Measurements from ENCODE around the gene TEX14.

The TEX14 gene

DNA sequence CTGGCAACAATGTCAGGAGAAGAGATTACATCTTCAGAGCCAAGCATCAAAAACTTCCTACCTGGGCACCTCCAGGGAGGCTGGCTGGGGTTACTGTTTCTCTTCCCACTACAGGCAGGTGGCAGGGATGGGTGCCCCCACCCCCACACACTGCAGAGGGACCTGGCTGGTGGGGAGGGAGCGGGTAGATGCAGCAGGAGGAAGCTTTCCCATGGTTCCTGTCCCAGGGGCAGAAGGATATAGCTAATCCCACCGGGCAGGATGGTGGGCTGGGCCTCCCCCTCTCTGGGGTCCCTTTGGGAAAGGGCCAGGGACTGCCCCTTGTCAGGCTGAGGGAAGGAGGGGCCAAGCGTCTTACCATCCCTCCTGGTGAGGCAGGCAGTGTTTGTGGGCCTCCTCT lies 160.7 kb downstream of the TEX14 start:
- Histone ChIP-seq H2AFZ (ENCODE audit: low read depth, low read length, severe bottlenecking) (no peak overlapping the region), H4K20me1 (ENCODE audit: low read depth, low read length) (no peaks in the 10 kb centered on the region), H3K9me3 (ENCODE audit: insufficient read depth, low read length) (no peaks in the 10 kb centered on the region), H3K27ac (ENCODE audit: low read depth, low read length) (no peak overlapping the region), H3K36me3 (ENCODE audit: low read length) (no peaks in the 10 kb centered on the region), H3F3A (ENCODE audit: insufficient read depth) (no peaks in the 10 kb centered on the region), H3K4me2 (ENCODE audit: low read depth, low read length, poor library complexity, severe bottlenecking) (peak overlapping the region; percentile 39), H3K4me3 (ENCODE audit: insufficient read depth, low read length, poor library complexity, severe bottlenecking) (no peak overlapping the region), H3K9ac (ENCODE audit: low read length) (peak overlapping the region; percentile 4; the same call in 1 of the 2 replicates), H3K9me2 (replicated peaks; ENCODE audit: insufficient read depth, low read length) (no peaks in the 10 kb centered on the region), H3K79me2 (ENCODE audit: insufficient read depth, low read length) (no peaks in the 10 kb centered on the region), H3K27me3 (ENCODE audit: low read length) (no peaks in the 10 kb centered on the region)
- TF ChIP-seq, protein P1, sequence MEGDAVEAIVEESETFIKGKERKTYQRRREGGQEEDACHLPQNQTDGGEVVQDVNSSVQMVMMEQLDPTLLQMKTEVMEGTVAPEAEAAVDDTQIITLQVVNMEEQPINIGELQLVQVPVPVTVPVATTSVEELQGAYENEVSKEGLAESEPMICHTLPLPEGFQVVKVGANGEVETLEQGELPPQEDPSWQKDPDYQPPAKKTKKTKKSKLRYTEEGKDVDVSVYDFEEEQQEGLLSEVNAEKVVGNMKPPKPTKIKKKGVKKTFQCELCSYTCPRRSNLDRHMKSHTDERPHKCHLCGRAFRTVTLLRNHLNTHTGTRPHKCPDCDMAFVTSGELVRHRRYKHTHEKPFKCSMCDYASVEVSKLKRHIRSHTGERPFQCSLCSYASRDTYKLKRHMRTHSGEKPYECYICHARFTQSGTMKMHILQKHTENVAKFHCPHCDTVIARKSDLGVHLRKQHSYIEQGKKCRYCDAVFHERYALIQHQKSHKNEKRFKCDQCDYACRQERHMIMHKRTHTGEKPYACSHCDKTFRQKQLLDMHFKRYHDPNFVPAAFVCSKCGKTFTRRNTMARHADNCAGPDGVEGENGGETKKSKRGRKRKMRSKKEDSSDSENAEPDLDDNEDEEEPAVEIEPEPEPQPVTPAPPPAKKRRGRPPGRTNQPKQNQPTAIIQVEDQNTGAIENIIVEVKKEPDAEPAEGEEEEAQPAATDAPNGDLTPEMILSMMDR (IDR thresholded peaks at IDR 0.05; ENCODE audit: insufficient read depth, low read length, poor library complexity, severe bottlenecking): no peak
- TF ChIP-seq EZH2phosphoT487 (conservative IDR thresholded peaks at IDR 0.05; ENCODE audit: low read length): no peak

DNA sequence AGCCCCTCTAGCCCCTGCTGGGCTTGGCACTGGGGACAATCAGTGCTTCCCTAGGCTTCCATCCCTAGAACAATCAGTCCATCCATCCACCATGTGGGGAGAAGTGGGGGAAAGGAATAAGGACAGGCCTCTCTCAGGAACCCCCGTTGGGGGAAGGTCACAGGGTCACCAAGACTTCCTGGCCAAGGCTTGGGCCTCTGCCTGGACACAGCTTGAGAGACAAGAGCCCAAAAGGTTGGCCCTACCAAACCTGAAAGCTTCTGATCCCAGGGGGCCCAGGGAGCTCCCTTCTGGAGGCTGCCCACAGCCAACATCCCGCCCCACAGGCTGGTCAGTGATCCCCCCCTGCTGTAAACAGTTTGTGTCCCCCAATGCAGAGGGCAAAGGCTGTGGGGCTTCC lies 161.2 kb downstream of the TEX14 start:
- Histone ChIP-seq H3F3A (ENCODE audit: insufficient read depth) (no peaks in the 10 kb centered on the region), H3K79me2 (ENCODE audit: insufficient read depth, low read length) (no peaks in the 10 kb centered on the region), H3K27me3 (ENCODE audit: low read length) (no peaks in the 10 kb centered on the region), H2AFZ (ENCODE audit: low read depth, low read length, severe bottlenecking) (no peak overlapping the region), H3K4me3 (ENCODE audit: insufficient read depth, low read length, poor library complexity, severe bottlenecking) (no peak overlapping the region), H3K9me2 (replicated peaks; ENCODE audit: insufficient read depth, low read length) (no peaks in the 10 kb centered on the region), H3K9ac (ENCODE audit: low read length) (no peak overlapping the region), H3K9me3 (ENCODE audit: insufficient read depth, low read length) (no peaks in the 10 kb centered on the region), H4K20me1 (ENCODE audit: low read depth, low read length) (no peaks in the 10 kb centered on the region), H3K27ac (ENCODE audit: low read depth, low read length) (no peak overlapping the region), H3K36me3 (ENCODE audit: low read length) (no peaks in the 10 kb centered on the region), H3K4me2 (ENCODE audit: low read depth, low read length, poor library complexity, severe bottlenecking) (no peak overlapping the region)
- TF ChIP-seq, protein P1 (IDR thresholded peaks at IDR 0.05; ENCODE audit: insufficient read depth, low read length, poor library complexity, severe bottlenecking): no peak
- TF ChIP-seq EZH2phosphoT487 (conservative IDR thresholded peaks at IDR 0.05; ENCODE audit: low read length): no peak

- H3K9me3 ChIP-seq (ENCODE audit: insufficient read depth, low read length): no peaks in the 10 kb centered on the region
- no peaks in the 10 kb centered on the region for H3K79me2 ChIP-seq (ENCODE audit: insufficient read depth, low read length)
- no peak overlapping the region for H3K9ac ChIP-seq (ENCODE audit: low read length)
- H3K36me3 ChIP-seq (ENCODE audit: low read length): no peaks in the 10 kb centered on the region
- H3K27ac ChIP-seq (ENCODE audit: low read depth, low read length): no peak overlapping the region
- H3K9me2 ChIP-seq (replicated peaks; ENCODE audit: insufficient read depth, low read length): no peaks in the 10 kb centered on the region
- H3K4me2 ChIP-seq (ENCODE audit: low read depth, low read length, poor library complexity, severe bottlenecking): no peak overlapping the region
- H3F3A ChIP-seq (ENCODE audit: insufficient read depth): no peaks in the 10 kb centered on the region
- no peaks in the 10 kb centered on the region for H3K27me3 ChIP-seq (ENCODE audit: low read length)
- no peak overlapping the region for H3K4me3 ChIP-seq (ENCODE audit: insufficient read depth, low read length, poor library complexity, severe bottlenecking)
- H2AFZ ChIP-seq (ENCODE audit: low read depth, low read length, severe bottlenecking): no peak overlapping the region
- no peaks in the 10 kb centered on the region for H4K20me1 ChIP-seq (ENCODE audit: low read depth, low read length)
- TF ChIP-seq EZH2phosphoT487 (conservative IDR thresholded peaks at IDR 0.05; ENCODE audit: low read length): no peak
- TF ChIP-seq, protein P1 (IDR thresholded peaks at IDR 0.05; ENCODE audit: insufficient read depth, low read length, poor library complexity, severe bottlenecking): no peak
Measured at GRCh38 chr17:58529275-58529674, 162.6 kb downstream of the TEX14 start.

Data from SU-DHL-6 (cell line).